ENCODE results near the gene TLCD4. TPM values are rescaled to one million over a fixed set of nuclear protein-coding genes. Genes with fewer than 3 reads are reported as not detected.

The TLCD4 gene
- total RNA-seq, 1 experiment from 2014 or later: 14.1 TPM

DNA sequence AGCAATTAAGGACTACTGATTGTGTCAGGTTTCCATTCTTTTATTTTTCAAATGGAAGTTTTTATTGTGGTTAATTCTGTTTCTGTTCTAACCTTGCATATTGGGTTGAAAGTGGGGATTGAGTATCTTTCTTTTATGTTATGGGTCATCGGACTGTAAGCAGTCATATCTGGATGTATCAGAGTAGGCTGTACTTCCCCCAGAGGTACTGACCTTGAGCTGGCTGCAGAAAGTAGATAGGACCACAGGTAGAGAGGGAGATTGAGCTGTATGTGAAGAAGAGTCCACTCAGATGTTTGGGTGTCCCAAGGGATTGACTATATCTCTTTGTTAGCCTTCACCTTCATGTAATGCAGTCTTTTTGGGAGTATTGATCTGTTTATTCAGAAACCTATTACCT lies 23.9 kb upstream of the TLCD4 start:
- H3K4me1 Mint-ChIP-seq (ENCODE audit: low read depth, unreplicated experiment): peaks cover 11% of the 10 kb centered on the region
- no peak overlapping the region for H3K4me3 ChIP-seq (ENCODE audit: low read depth, low read length)
- no peaks in the 10 kb centered on the region for H3K36me3 Mint-ChIP-seq (ENCODE audit: insufficient read depth, unreplicated experiment)
- no peak for DNase-seq
- intact Hi-C loops (cut with micrococcal nuclease; ENCODE audit: unreplicated experiment): no loop called here
- TF ChIP-seq, protein P1, sequence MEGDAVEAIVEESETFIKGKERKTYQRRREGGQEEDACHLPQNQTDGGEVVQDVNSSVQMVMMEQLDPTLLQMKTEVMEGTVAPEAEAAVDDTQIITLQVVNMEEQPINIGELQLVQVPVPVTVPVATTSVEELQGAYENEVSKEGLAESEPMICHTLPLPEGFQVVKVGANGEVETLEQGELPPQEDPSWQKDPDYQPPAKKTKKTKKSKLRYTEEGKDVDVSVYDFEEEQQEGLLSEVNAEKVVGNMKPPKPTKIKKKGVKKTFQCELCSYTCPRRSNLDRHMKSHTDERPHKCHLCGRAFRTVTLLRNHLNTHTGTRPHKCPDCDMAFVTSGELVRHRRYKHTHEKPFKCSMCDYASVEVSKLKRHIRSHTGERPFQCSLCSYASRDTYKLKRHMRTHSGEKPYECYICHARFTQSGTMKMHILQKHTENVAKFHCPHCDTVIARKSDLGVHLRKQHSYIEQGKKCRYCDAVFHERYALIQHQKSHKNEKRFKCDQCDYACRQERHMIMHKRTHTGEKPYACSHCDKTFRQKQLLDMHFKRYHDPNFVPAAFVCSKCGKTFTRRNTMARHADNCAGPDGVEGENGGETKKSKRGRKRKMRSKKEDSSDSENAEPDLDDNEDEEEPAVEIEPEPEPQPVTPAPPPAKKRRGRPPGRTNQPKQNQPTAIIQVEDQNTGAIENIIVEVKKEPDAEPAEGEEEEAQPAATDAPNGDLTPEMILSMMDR (IDR thresholded peaks at IDR 0.05; ENCODE audit: insufficient read depth in 1 of 2, low read depth in 1 of 2, low read length in 1 of 2, severe bottlenecking in 1 of 2, unreplicated experiment in 1 of 2): no peak
- no peaks in the 10 kb centered on the region for H3K9me3 ChIP-seq
- ChIA-PET POLR2A (no interaction called here), CTCF (no interaction called here)
- no peaks in the 10 kb centered on the region for H3K9me3 Mint-ChIP-seq (ENCODE audit: unreplicated experiment)
- no peak overlapping the region for H3K27ac Mint-ChIP-seq (ENCODE audit: unreplicated experiment)
- BruUV-seq (replicated peaks): no TSS peak
- H3K36me3 ChIP-seq (ENCODE audit: control insufficient read depth, insufficient read depth, low read length): no peaks in the 10 kb centered on the region
- H3K27me3 ChIP-seq (replicated peaks; ENCODE audit: control insufficient read depth, insufficient read depth, low read length): no peaks in the 10 kb centered on the region
- no peak overlapping the region for H3K4me3 Mint-ChIP-seq (ENCODE audit: unreplicated experiment)
- H3K4me1 ChIP-seq: no peaks in the 10 kb centered on the region
- H3K27me3 Mint-ChIP-seq (ENCODE audit: insufficient read depth, unreplicated experiment): no peaks in the 10 kb centered on the region

DNA sequence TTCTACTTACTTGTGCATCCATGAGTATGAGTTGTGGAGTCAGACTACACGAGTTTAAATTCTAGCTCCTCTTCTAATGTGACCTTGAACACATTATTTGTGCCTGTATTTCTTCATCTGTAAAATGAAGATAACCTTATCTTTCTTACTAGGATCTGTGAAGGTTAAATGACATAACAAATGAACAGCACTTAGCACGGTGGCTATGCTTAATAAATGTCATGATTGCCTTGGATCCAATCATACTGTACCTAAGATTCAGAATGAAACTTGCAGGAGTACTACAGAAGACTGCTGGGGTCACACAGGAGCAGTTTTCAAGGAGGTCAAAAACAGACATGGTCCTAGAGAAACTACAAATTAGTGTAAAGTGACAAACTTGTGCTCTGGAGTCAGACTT lies 22.2 kb upstream of the TLCD4 start:
- Mint-ChIP-seq H3K27ac (ENCODE audit: unreplicated experiment) (no peak overlapping the region), H3K36me3 (ENCODE audit: insufficient read depth, unreplicated experiment) (no peaks in the 10 kb centered on the region), H3K9me3 (ENCODE audit: unreplicated experiment) (no peaks in the 10 kb centered on the region), H3K4me1 (ENCODE audit: low read depth, unreplicated experiment) (peaks cover 13% of the 10 kb centered on the region), H3K27me3 (ENCODE audit: insufficient read depth, unreplicated experiment) (no peaks in the 10 kb centered on the region), H3K4me3 (ENCODE audit: unreplicated experiment) (no peak overlapping the region)
- Histone ChIP-seq H3K27me3 (replicated peaks; ENCODE audit: control insufficient read depth, insufficient read depth, low read length) (no peaks in the 10 kb centered on the region), H3K4me1 (no peaks in the 10 kb centered on the region), H3K36me3 (ENCODE audit: control insufficient read depth, insufficient read depth, low read length) (no peaks in the 10 kb centered on the region), H3K4me3 (ENCODE audit: low read depth, low read length) (no peak overlapping the region), H3K9me3 (no peaks in the 10 kb centered on the region)
- no TSS peak for BruUV-seq (replicated peaks)
- intact Hi-C loops (cut with micrococcal nuclease; ENCODE audit: unreplicated experiment): no loop called here
- TF ChIP-seq, protein P1 (IDR thresholded peaks at IDR 0.05; ENCODE audit: insufficient read depth in 1 of 2, low read depth in 1 of 2, low read length in 1 of 2, severe bottlenecking in 1 of 2, unreplicated experiment in 1 of 2): no peak
- DNase-seq: no peak
- ChIA-PET POLR2A (no interaction called here), CTCF (no interaction called here)

DNA sequence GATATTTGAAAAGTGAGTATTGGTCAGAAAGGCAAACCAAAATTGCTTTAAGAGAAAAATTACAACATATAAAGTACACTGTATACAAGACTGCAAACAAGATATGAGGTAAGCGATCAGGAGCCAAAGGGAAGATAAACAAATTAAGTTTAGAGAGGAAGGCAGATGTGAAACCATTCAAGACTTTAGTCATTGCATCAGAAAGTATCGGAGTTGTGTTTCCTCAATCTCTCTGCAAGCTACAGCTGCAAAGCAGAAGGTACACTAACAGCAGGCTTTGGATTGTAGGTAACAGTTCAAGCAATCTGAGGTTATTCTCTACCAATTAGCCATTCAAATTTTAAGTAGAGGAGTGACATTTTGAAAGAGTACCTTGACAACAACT lies 21.3 kb upstream of the TLCD4 start:
- no peak overlapping the region for H3K4me3 Mint-ChIP-seq (ENCODE audit: unreplicated experiment)

More for the DNA sequence above, 21.3 kb upstream of the TLCD4 start:
- Mint-ChIP-seq H3K9me3 (ENCODE audit: unreplicated experiment) (no peaks in the 10 kb centered on the region), H3K36me3 (ENCODE audit: insufficient read depth, unreplicated experiment) (no peaks in the 10 kb centered on the region), H3K4me1 (ENCODE audit: low read depth, unreplicated experiment) (peaks cover 13% of the 10 kb centered on the region), H3K27me3 (ENCODE audit: insufficient read depth, unreplicated experiment) (no peaks in the 10 kb centered on the region), H3K27ac (ENCODE audit: unreplicated experiment) (no peak overlapping the region)
- no peaks in the 10 kb centered on the region for H3K36me3 ChIP-seq (ENCODE audit: control insufficient read depth, insufficient read depth, low read length)
- no peak for DNase-seq
- H3K27me3 ChIP-seq (replicated peaks; ENCODE audit: control insufficient read depth, insufficient read depth, low read length): no peaks in the 10 kb centered on the region
- no peaks in the 10 kb centered on the region for H3K4me1 ChIP-seq
- intact Hi-C loops (cut with micrococcal nuclease; ENCODE audit: unreplicated experiment): no loop called here
- H3K9me3 ChIP-seq: no peaks in the 10 kb centered on the region
- H3K4me3 ChIP-seq (ENCODE audit: low read depth, low read length): no peak overlapping the region
- no TSS peak for BruUV-seq (replicated peaks)
- POLR2A ChIA-PET: interaction anchor here (0.7 kb wide), 1 partner anchor 114 kb away, joined by 3 read pairs; no protein-coding TSS in a partner anchor
- CTCF ChIA-PET: no interaction called here
- TF ChIP-seq, protein P1 (IDR thresholded peaks at IDR 0.05; ENCODE audit: insufficient read depth in 1 of 2, low read depth in 1 of 2, low read length in 1 of 2, severe bottlenecking in 1 of 2, unreplicated experiment in 1 of 2): no peak

Data from Caco-2 (cell line).